NOMO-1 treated with DMSO at 0.1 percent for 48 hours (cell line): ENCODE data around the gene CADM2.

Experiments
- DNase-seq: peaks from one replicate; lab custom pipeline; 2025; ENCODE audit not compliant: unreplicated experiment; lab: John Stamatoyannopoulos, UW

The CADM2 gene

DNA sequence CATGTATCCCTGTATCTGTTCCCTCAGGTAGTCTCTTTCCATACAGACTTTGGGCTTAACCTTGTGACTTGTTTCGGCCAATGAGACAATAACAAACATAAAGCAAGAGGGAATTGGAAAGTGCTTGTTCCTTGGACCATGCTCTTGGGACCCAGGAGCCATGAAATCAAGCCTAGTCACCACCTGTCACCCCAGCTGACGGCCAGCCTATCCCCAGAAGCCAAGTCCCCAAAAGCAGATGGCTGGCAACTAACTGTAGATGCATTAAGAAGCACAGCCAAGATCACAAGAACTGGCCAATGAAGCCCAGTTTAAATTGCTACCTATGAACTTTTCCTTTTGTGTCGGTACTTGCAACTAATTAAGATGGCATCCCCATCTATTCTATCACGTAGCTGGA, 822.0 kb downstream of the CADM2 start:
- no peak for DNase-seq

DNA sequence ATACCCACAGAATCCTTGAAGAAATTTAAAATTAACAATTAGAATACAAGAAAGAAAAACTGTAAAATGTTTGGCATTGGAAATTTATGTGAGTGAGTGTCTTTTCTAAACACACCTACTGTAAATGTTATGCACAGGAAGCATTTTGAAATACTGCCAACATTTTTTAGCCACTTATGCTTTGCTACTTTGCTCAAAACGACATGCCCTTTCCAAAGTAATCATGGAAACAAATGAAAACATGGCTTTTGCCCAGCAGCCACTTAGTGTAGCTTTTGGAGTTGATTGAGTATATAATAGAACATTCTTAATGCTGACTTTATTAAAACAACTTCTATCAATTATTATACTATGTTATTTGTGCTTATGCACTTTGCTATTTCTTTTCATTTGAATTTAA, 823.0 kb downstream of the CADM2 start:
- DNase-seq, result no peak

DNA sequence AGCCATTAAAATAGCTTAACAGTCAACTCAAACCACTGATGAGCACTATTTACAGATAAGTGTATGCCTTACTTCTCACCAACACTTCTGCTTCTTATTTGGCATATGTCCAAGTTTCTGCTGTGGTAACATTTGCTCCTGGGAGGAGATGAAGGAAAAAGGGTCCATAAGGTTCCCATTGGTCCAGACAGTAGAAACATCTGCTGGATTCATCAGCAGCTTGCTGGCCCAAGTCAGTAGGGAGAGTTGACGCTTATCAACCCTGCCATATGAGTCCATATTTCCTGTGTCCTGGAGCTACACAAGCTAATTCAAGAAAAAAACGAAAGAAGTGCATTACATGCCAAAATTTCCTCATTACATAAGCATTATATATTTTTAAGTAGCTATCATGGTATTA, 824.5 kb downstream of the CADM2 start:
- no peak for DNase-seq

DNA sequence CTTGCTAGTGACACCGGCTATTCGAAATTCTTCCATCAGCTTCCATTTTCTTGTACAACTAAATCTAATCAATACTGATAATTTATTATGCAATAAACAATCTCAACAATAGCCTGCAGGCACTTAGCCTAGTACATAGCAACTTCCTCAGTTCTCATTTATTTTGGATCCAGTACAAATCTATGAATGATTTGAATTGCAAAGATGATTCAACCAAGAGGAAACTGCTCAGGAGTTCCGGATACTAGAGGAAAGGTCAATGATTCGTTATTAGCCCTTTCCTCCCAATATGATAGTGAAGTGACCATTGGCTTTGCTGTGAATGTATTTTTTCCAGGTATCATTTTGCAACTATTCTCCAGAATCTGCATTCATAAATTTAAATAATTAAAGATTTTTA, 827.0 kb downstream of the CADM2 start:
- DNase-seq, result no peak

GRCh38 chr3:85790445-85791030, 831.7 kb downstream of the CADM2 start:
- no peak for DNase-seq

GRCh38 chr3:85796140-85796539, 837.4 kb downstream of the CADM2 start:
- no peak for DNase-seq

DNA sequence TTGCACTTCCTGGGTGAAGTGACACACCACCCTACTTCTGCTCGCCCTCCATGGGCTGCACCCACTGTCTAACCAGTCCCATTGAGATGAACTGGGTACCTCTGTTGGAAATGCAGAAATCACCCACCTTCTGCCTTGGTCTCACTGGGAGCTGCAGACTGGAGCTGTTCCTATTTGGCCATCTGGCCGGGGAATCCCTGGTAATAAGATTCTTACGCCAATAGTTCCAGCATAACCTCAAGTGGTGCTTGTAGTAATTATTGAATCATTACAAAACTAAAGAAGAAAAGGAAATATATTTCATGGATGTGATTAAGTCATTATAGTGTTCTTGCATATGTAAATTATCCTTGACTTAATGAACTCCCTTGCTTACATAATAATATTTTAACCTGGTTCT, 841.9 kb downstream of the CADM2 start:
- no peak for DNase-seq

DNA sequence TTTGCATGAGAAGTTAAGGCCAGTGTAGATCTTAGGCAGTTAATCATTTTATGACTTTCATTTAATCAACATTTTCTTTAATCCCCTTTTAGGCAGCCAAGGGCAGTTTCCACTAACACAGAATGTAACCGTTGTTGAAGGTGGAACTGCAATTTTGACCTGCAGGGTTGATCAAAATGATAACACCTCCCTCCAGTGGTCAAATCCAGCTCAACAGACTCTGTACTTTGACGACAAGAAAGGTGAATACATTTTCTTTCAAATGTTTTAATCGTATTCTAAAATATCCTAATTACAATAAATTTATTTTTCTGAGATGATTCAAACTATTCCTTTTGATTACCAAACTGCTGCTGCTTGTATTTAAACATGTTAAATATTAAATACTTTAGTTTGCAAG, 843.2 kb downstream of the CADM2 start:
- no peak for DNase-seq

DNA sequence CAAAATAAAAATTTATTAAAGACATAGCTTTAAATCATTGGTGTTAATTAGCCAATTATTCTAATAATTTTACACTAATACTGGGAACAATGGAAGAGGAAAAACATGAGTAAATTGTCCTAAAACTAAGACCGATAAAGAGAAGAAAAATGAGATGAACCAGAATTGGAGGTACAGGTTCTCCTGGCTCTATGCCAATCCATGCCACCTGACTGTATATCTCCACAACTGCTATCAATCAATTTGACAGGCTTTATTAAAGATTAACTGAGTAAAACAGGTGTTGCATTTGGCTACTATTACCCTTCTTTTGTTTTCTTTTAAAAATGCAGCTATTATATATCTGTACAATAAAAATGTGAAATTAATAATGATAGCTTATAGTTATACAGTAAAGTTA, 850.0 kb downstream of the CADM2 start:
- DNase-seq, result no peak

- no peak for DNase-seq
Observed at GRCh38 chr3:85821130-85821756, 862.5 kb downstream of the CADM2 start.

DNA sequence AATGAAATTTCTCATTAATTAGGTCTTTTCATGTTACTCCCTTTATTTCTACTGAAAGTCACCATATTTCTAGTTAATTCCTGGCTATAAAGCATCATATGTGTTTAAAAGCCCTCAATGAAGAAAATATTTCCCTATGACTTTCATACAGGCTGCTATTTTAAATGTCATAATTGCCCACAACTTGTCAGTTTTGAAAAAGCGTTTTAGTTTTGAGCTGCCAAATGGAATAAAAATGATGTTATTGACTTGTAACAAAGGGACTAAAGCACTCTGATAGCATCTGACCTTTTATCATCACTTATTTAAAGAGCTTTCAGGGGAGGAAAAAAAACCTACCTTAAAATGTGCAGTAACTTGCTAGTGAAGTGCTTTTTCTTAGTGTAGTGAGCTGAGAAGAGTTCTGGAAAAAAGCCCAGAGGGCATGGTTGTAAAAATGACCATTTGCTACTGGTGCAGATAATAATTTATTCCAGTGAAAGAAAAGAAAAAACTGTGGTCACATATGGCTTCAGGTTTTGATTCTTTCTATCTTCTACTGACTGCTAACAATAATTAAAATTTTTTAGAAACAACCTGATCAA, 877.2 kb downstream of the CADM2 start:
- no peak for DNase-seq

GRCh38 chr3:85837402-85837801, 878.6 kb downstream of the CADM2 start:
- no peak for DNase-seq

GRCh38 chr3:85838921-85839320, 880.1 kb downstream of the CADM2 start:
- no peak for DNase-seq

DNA sequence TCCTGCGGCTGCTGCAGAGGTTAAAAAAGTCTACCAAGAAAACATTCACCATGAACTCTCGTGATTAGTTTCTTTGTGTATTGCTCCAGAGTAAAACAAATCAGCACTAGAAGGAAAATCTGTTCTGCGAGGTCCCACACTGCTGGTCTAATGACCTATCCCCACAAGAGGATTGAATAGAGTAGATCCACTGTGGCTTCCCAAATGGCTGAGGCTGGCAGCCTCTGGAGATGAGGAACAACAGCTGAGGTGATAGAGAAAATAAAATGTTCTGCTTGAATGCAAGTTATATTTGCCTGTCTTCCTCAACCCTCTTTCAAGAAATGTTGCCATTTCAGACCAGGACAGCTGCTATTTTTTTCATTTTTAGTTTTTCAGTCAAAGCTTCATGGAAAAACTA, 883.3 kb downstream of the CADM2 start:
- no peak for DNase-seq

DNA sequence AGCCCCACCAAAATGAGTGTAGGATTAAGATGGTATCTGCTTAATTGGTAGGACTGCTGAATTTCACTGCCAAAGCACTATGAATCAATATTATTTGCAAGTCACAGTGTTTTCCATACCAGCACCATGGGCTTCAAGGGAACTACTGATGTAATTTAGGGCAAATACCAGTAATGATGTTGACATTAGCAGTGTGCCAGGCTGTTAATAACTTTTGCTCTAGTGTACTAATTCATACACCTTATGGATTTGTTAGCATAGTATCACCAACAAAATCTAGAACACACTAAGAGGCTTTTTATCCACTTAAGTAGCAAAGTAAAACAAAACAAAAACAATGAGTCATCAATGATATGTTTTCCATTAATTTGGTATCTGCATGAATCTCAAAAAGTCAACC, 888.2 kb downstream of the CADM2 start:
- no peak for DNase-seq

- DNase-seq, result no peak
Observed at GRCh38 chr3:85851071-85851470, 892.3 kb downstream of the CADM2 start.

DNA sequence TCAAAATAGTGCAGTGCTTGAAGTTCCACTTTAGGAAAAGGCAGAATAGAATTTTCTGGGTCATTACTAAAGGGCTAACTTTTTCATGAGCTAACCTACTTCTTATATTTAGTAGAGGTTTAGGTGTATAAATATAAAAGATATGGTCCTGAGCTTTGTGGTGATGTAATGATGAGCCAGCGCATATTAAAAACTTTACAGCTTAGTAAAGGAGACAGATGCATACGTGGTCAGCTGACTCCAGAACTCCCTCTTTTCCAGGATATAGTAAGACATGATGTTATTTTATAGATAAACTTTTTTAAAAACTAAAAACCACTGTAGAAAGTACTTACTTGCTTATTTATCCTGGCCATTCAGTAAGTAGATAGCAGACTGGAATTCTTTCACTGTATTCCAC, 895.0 kb downstream of the CADM2 start:
- no peak for DNase-seq

GRCh38 chr3:85862893-85863455, 904.2 kb downstream of the CADM2 start:
- no peak for DNase-seq

GRCh38 chr3:85864896-85865295, 906.1 kb downstream of the CADM2 start:
- DNase-seq, result no peak

DNA sequence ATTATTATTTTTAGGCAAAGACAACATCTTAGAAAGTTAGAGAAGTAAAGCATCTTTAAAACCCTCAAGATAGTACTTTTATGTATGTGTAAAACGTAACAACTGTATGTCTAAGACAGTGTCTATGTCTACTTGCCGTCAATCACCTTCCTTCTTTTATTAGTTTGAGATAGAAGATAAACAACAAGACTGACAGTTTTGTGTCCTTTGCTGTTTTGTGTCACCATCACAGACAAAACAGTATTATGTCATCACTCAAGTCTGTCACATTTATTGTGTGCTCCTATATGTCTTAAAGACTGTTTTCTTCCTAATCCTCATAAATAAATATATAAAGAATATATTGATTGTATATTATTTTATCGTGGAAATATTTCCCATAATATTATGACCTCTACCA, 908.3 kb downstream of the CADM2 start:
- no peak for DNase-seq

GRCh38 chr3:85875589-85875988, 916.8 kb downstream of the CADM2 start:
- no peak for DNase-seq

- DNase-seq, result no peak
Observed at GRCh38 chr3:85877631-85878030, 918.8 kb downstream of the CADM2 start.
